Activated CD4-positive, CD25-positive, alpha-beta regulatory T cell treated with anti-CD3 and anti-CD28 coated beads, Interleukin-2, amount 50 U/mL, for 72 hours (primary cell): ENCODE measurements around the gene C11orf65.

Experiments
- DNase-seq: peaks from one replicate; pipeline ENCODE4 v3.0.0; 2021

The C11orf65 gene

GRCh38 chr11:108368134-108368533 lies 99.2 kb downstream of the C11orf65 start:
- DNase-seq = no peak

- DNase-seq = no peak
Measured at GRCh38 chr11:108364159-108364558, 103.2 kb downstream of the C11orf65 start.

- DNase-seq = no peak
Measured at GRCh38 chr11:108351468-108351867, 115.9 kb downstream of the C11orf65 start.

- DNase-seq = no peak
Measured at GRCh38 chr11:108346451-108346850, 120.9 kb downstream of the C11orf65 start.

GRCh38 chr11:108345767-108346166 lies 121.6 kb downstream of the C11orf65 start:
- DNase-seq = no peak

GRCh38 chr11:108343714-108344113 lies 123.6 kb downstream of the C11orf65 start:
- DNase-seq = no peak

- DNase-seq = no peak
Measured at GRCh38 chr11:108341654-108342053, 125.7 kb downstream of the C11orf65 start.

GRCh38 chr11:108340973-108341372 lies 126.4 kb downstream of the C11orf65 start:
- no peak for DNase-seq

- DNase-seq = no peak
Measured at GRCh38 chr11:108338750-108339149, 128.6 kb downstream of the C11orf65 start.

- DNase-seq = no peak
Measured at GRCh38 chr11:108333403-108333899, 133.9 kb downstream of the C11orf65 start.
